GM23248 (cell line): ENCODE measurements around the gene LRSAM1.

ENCODE experiments used
- EZH2 ChIP-seq: fragments of 200-600 bp; sonication (generic); IDR thresholded peaks from 2 replicates; pipeline ENCODE4 v1.6.1; 2018; ENCODE audit warnings: antibody characterized with exemption, mild to moderate bottlenecking; ENCODE audit not compliant: insufficient read depth, poor library complexity, severe bottlenecking
- EZH2phosphoT487 ChIP-seq: fragments of 200-600 bp; sonication (generic); IDR thresholded peaks from 2 replicates; pipeline ENCODE4 v1.6.1; 2018; ENCODE audit warnings: antibody characterized with exemption, moderate library complexity, mild to moderate bottlenecking, low read depth; ENCODE audit not compliant: insufficient read depth

DNA sequence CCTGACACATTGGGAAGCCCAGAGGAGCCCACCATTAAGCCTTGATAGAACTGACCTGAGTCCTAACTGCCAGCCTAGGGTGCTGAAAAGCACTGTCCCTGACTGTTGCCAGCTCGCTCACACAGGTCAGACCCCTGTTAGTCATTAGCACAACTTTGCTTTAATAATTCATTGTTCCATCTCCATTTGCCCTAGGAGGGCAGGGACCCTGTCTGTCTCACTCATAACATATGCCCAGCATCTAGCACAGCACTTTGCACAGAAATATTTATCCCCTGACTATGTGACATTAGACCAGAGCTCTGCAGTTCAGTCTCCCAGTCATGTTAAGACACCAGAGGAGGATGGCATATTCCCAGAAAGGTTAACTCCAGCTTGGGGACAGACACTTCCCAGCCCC lies 99.0 kb downstream of the LRSAM1 start:
- TF ChIP-seq EZH2 (no peak), EZH2phosphoT487 (no peak)
